HG02588 (cell line): ENCODE data around the gene ALKBH1.
"Not testable (repeated sequence)": the region's sequence is repeated elsewhere in the genome, so short reads cannot be mapped to it uniquely, and the experiment has no call there.

ENCODE experiments used
- ATAC-seq: cut with Tn5 transposase; IDR thresholded peaks from one replicate; pipeline ENCODE4 v1.9.1; 2021; ENCODE audit warnings: mild to moderate bottlenecking, moderate library complexity; ENCODE audit not compliant: unreplicated experiment

The ALKBH1 gene

GRCh38 chr14:77674931-77675330, 32.9 kb downstream of the ALKBH1 start:
- no peak for ATAC-seq

- no peak for ATAC-seq
Observed at GRCh38 chr14:77673193-77673592, 34.6 kb downstream of the ALKBH1 start.

- ATAC-seq = no peak
Observed at GRCh38 chr14:77667331-77667730, 40.5 kb downstream of the ALKBH1 start.

- no peak for ATAC-seq
Observed at GRCh38 chr14:77663293-77663692, 44.5 kb downstream of the ALKBH1 start.

- not testable (repeated sequence) for ATAC-seq
Observed at GRCh38 chr14:77661562-77661961, 46.3 kb downstream of the ALKBH1 start.

- ATAC-seq = no peak
Observed at GRCh38 chr14:77660754-77661153, 47.1 kb downstream of the ALKBH1 start.

GRCh38 chr14:77659831-77660230, 48.0 kb downstream of the ALKBH1 start:
- no peak for ATAC-seq

GRCh38 chr14:77657280-77657679, 50.5 kb downstream of the ALKBH1 start:
- no peak for ATAC-seq

- no peak for ATAC-seq
Observed at GRCh38 chr14:77654001-77654441, 53.8 kb downstream of the ALKBH1 start.

GRCh38 chr14:77649326-77649725, 58.5 kb downstream of the ALKBH1 start:
- ATAC-seq = no peak

GRCh38 chr14:77648520-77649200, 59.2 kb downstream of the ALKBH1 start:
- no peak for ATAC-seq

- no peak for ATAC-seq
Observed at GRCh38 chr14:77647853-77648252, 60.0 kb downstream of the ALKBH1 start.

- no peak for ATAC-seq
Observed at GRCh38 chr14:77646907-77647306, 60.9 kb downstream of the ALKBH1 start.

- ATAC-seq = no peak
Observed at GRCh38 chr14:77645520-77646230, 62.1 kb downstream of the ALKBH1 start.

- no peak for ATAC-seq
Observed at GRCh38 chr14:77642407-77642806, 65.4 kb downstream of the ALKBH1 start.

- no peak for ATAC-seq
Observed at GRCh38 chr14:77641534-77642341, 66.1 kb downstream of the ALKBH1 start.

- no peak for ATAC-seq
Observed at GRCh38 chr14:77640756-77641533, 66.9 kb downstream of the ALKBH1 start.

GRCh38 chr14:77638771-77639171, 69.1 kb downstream of the ALKBH1 start:
- ATAC-seq = no peak

GRCh38 chr14:77635869-77636268, 72.0 kb downstream of the ALKBH1 start:
- ATAC-seq = not testable (repeated sequence)

GRCh38 chr14:77635466-77635865, 72.4 kb downstream of the ALKBH1 start:
- not testable (repeated sequence) for ATAC-seq

- ATAC-seq = no peak
Observed at GRCh38 chr14:77630111-77630510, 77.7 kb downstream of the ALKBH1 start.
